GM21529 (cell line): ENCODE data around the gene DPF3.

ENCODE experiments used
- ATAC-seq: cut with Tn5 transposase; IDR thresholded peaks from one replicate; pipeline ENCODE4 v1.9.1; 2021; ENCODE audit not compliant: unreplicated experiment

The DPF3 gene

DNA sequence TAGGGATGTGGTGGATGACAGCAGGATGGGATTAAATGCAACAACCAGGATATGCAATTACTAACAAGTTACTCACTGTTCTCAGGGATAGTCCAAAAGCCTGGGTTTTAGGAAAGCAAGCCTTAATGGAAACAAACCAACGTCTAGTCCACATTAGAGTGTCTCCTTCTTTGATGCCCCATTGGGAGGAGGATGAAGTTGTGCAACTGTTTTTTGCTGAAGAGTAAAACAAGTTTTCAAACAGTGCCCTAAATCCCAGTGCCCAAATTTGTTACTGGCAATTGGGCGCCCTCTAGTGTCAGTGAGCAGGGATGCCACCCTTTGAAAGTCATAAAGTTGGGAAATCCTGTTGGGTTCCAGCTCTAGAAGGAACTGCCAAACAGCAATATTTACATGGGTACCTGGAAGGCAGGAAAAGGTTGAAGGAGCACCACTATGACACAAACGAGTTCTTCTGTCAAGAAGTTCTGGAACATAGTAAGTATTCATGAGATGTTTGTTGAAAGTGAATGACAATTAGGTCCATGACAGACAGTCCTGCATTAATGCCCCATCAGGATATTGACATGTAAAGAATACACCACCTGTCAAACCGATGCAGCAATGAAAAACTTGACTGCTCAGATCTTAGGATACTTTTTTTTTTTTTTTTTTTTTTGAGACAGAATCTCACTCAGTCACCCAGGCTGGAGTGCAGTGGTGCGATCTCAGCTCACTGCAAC, 11.1 kb upstream of the DPF3 start:
- ATAC-seq = no peak

DNA sequence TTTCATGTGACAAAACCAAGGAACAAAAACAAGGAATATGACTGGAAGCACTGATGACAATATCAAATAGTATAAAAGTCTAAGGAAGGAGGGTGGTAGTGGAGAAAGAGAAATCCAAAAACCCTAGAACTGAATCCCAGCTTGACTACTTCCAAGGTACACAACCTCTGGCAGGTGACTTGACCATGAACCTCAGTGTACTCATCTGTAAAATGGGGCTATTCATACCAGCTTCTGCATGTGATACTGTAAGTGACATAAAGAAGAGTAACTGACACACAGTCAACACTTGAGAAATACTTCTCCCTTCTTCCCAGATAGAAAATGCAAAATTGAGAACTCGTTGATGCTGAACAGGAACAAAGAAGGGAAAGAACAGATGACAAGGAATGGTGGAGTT, 10.3 kb upstream of the DPF3 start:
- ATAC-seq = no peak

DNA sequence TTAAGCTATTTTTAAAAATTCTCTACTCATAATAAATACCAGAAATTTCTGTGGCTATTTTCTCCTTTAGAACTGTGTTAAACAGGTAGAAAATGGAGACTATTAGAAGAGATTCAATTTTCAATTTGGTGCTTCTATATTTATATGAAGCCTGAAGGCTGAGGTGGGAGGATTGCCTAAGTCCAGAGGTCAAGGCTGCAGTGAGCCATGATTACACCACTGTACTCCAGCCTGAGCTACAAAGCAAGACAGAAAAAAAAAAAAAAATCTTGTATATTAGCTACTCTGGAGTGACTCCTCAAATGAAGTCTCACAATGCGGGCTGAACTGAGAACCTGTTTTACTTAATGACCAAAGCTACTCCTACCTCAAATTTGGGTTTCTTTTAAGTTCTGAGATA, 9.8 kb upstream of the DPF3 start:
- ATAC-seq = no peak

DNA sequence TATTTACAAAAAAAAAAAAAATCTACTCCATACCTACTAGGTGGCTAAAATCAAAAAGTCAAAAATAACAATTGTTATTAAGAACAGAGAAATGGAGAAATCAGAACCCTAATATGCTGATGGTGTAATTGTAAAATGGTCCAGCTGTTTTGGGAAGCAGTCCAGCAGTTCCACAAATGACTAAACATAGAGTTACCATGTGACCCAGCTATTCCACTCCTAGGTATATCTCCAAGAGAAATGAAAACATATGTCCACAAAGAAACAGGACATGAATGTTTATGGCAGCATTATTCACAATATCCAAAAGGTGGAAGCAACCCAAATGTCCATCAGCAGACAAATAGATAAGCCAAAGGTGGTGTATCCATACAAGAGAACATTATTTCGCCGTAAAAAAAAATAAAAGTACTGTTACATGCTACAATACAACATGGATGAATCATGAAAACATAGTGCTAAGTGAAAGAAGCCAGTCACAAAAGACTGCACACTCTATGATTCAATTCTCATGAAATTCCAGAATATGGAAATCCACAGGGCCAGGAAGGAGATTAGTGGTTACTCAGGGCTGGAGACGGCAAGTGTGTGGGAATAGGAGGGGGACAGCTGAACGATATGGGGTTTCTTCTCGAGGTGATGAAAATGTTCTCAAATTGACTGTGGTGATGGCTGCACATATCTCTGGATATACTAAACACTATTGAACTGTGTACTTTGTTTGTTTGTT, 9.1 kb upstream of the DPF3 start:
- no peak for ATAC-seq

- ATAC-seq = no peak
These were observed 7.5 kb upstream of the DPF3 start for GRCh38 chr14:72901361-72901760.

- ATAC-seq = no peak
These were observed 4.5 kb upstream of the DPF3 start for GRCh38 chr14:72898448-72898847.

- ATAC-seq = no peak
These were observed 900 bp upstream of the DPF3 start for GRCh38 chr14:72894623-72895378.

GRCh38 chr14:72894323-72894622, 372 bp upstream of the DPF3 start:
- ATAC-seq = no peak

- ATAC-seq = peak; percentile 13
These were observed 844 bp downstream of the DPF3 start for GRCh38 chr14:72892879-72893635.

- no peak for ATAC-seq
These were observed 1.6 kb downstream of the DPF3 start for GRCh38 chr14:72892103-72892878.

DNA sequence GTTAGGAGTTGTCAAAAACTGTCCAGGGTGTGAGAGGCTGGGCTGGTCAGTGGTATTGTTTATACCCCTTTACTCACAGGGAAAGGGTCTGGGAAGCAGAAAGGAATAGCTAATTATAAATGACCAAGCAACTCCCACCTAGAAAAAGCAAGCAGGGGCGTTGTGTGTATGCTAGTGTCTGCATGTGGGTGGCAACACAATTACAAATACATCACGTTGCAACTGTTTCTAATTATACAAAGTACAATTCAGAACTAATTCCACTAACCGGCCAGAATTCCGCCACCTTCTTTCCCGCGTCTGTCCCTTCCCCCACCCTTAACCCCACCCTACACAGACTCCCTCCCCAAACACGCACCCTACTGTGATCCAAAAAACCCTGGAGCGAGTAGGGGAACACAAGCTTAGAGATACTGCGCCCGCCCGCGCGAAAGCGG, 2.2 kb downstream of the DPF3 start:
- ATAC-seq = no peak

GRCh38 chr14:72889366-72889765, 4.5 kb downstream of the DPF3 start:
- ATAC-seq = no peak

DNA sequence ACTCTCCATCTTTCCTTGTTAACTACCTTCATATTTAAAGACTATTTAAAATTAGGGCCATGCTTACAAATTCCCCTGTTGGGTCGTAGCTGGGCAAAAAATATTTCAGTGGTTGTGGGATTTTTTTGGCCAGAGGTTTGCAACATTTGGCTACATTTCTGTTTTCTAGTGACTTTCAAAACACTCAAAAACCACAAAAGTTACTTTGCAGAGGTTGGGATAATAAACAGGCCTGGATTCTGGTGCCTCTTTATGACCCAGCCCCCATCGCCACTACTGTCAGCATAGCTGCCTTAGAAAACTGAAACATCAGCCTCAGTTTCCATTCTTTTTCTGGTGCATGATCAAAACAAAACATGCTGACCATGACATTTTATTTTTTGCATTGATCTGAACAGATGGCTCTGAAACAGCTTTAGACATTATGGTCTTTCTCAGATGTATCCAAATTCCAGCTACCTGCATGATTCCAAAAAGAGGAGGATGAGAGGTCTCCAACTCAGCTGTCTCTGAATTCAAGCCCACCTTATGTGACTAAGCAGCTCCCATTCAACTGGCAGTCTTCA, 5.2 kb downstream of the DPF3 start:
- no peak for ATAC-seq

DNA sequence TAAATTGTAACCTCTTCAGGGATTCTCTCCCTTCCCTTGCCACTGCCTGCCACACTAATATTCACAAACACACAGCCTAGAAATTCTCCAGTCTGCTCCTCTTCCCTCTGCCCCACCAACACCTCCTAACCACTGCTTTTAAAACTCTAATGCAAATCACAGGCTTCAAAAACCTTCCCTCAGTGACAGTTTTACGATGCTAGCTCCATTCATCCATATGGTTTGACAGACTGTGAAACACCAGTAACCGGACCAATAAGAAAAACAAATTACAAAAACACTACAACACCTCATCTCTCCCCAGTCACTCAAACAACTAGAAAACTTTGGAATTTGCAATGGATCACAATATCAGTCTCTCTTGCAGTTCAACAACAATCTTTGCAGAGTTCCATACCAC, 5.7 kb downstream of the DPF3 start:
- no peak for ATAC-seq

DNA sequence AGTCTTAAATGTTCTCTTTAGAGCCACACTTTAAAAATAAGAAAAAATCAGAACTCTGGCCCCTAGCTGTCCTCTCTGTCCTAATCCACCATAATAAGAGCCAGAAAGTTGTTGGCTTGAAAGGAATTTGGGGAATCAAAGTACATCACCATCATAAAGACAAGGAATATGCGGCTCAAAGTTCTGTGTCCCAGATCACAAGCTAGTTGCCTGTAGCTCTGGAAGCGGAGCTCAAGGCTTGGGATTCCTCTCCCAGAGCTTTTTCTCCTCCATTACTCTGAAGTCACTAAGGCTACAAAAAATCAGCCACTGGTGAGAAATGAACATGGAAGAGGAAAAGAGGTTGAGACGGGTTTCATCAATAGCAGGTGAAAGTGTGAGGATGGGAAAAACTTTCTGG, 6.4 kb downstream of the DPF3 start:
- ATAC-seq = no peak

DNA sequence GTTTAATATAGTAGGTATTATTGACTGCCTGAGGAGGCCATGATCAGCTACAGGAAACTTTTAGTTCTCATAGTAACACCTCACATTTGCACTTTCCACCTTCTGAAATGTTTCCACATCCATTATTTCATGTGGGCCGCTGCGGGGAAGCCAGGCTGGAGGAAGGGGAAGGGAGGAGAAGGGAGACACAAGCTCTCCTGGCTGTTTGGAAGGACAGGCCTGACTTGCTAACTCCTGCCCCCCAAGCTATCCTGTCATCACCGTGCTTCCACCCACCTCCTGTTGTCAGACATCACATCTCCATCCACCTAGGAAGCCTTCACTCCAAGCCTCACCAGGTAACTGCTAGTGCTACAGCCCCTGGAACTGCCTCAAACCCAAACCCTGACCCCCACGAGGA, 9.5 kb downstream of the DPF3 start:
- ATAC-seq = no peak

GRCh38 chr14:72883961-72884360, 9.9 kb downstream of the DPF3 start:
- ATAC-seq = no peak

GRCh38 chr14:72883109-72883508, 10.8 kb downstream of the DPF3 start:
- ATAC-seq = no peak

- ATAC-seq = no peak
These were observed 11.4 kb downstream of the DPF3 start for GRCh38 chr14:72882463-72882862.

DNA sequence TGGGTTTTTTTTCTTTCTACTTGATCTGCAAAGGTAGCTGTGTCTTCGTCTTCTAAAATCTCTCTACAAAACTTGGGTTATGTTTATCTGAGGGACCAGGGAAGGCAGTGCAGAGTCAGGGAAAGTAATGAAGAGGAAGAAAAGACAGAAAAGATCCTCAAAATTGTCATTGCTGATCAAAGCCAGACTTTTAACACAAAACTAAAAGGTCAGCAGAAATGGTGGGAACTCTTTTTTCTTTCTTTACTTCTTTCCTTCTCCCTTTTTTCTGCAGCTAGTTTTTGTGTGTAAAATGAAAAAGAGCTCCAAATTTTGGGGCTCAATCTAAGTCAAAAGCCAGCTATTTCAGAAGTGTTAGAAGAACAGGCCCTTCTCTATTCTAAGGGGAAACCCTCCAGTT, 11.9 kb downstream of the DPF3 start:
- ATAC-seq = no peak
